Colonic mucosa (tissue), 4 donors: ENCODE results near the gene FHIT. TPM values are rescaled to one million over a fixed set of nuclear protein-coding genes. Genes with fewer than 3 reads are reported as not detected.

Experiments
- DNase-seq: peaks from one replicate; pipeline ENCODE4 v3.0.0-alpha.2; 2020
- H3K27ac ChIP-seq: fragments of 200-600 bp; one replicate; pipeline ENCODE4 v1.8.0; 2021
- H3K27me3 ChIP-seq: fragments of 200-600 bp; one replicate; pipeline ENCODE4 v1.8.0; 2021
- H3K36me3 ChIP-seq: fragments of 200-600 bp; one replicate; pipeline ENCODE4 v1.8.0; 2021
- H3K4me1 ChIP-seq: fragments of 200-600 bp; one replicate; pipeline ENCODE4 v1.8.0; 2021; ENCODE audit warnings: mild to moderate bottlenecking
- H3K4me3 ChIP-seq: fragments of 200-600 bp; one replicate; pipeline ENCODE4 v1.8.0; 2021
- H3K9ac ChIP-seq, 2 donors: one replicate each; pipeline ENCODE4 v1.7.0; 2013; ENCODE audit warnings: control low read depth in 2 of 2, low read depth in 2 of 2, low read length in 2 of 2
- H3K9me3 ChIP-seq: fragments of 200-600 bp; one replicate; pipeline ENCODE4 v1.8.0; 2021
- CTCF ChIP-seq: fragments of 200-600 bp; IDR thresholded peaks from one replicate; pipeline ENCODE4 v1.8.0; 2022; ENCODE audit warnings: antibody characterized with exemption, mild to moderate bottlenecking
- intact Hi-C: fragments of 100-400 bp; cut with DNase I; formaldehyde crosslinking; loops from one replicate; pipeline ENCODE4 v1.14.1; 2022
- total RNA-seq, 2 donors: library from RNA; stranded (reverse); fragmentation: NEBNext Ultra II Directional in 1 of 2; extraction: Animal tissue kit (Norgen Biotek cat#: 25700) in 1 of 2; gene quantifications; one replicate each; pipeline ENCODE4 v1.2.1, GENCODE V29; 2021
- donor health status: healthy.
- donor health status: DM: no; HTN: no; CAD: no.
- donor health status: DM: no; HTN: no; CAD: no.

The FHIT gene
- total RNA-seq, 2 donors from 2014 or later = 7.7 to 9.4 TPM

- Histone ChIP-seq H3K4me3 (no peak overlapping the region), H3K4me1 (no peaks in the 10 kb centered on the region), H3K9ac (no peak overlapping the region), H3K27ac (no peak overlapping the region), H3K36me3 (no peaks in the 10 kb centered on the region), H3K9me3 (no peaks in the 10 kb centered on the region), H3K27me3 (no peaks in the 10 kb centered on the region)
- intact Hi-C loops = no loop called here
- TF ChIP-seq CTCF = no peak
- DNase-seq = no peak
These were observed 864.9 kb downstream of the FHIT start for GRCh38 chr3:60386306-60386705.

- H3K36me3 ChIP-seq = no peaks in the 10 kb centered on the region
- no peak overlapping the region for H3K4me3 ChIP-seq
- no peaks in the 10 kb centered on the region for H3K9me3 ChIP-seq
- H3K27me3 ChIP-seq = no peaks in the 10 kb centered on the region
- no peaks in the 10 kb centered on the region for H3K4me1 ChIP-seq
- no peak overlapping the region for H3K27ac ChIP-seq
- DNase-seq = no peak
- TF ChIP-seq CTCF = no peak
- no peak overlapping the region for H3K9ac ChIP-seq
- intact Hi-C loops = no loop called here
These were observed 866.9 kb downstream of the FHIT start for GRCh38 chr3:60384341-60384740.

- no peak overlapping the region for H3K27ac ChIP-seq
- H3K9me3 ChIP-seq = no peaks in the 10 kb centered on the region
- intact Hi-C loops = no loop called here
- no peaks in the 10 kb centered on the region for H3K4me1 ChIP-seq
- DNase-seq = no peak
- no peak overlapping the region for H3K9ac ChIP-seq
- TF ChIP-seq CTCF = no peak
- no peak overlapping the region for H3K4me3 ChIP-seq
- no peaks in the 10 kb centered on the region for H3K27me3 ChIP-seq
- no peaks in the 10 kb centered on the region for H3K36me3 ChIP-seq
These were observed 867.9 kb downstream of the FHIT start for GRCh38 chr3:60383345-60383744.

DNA sequence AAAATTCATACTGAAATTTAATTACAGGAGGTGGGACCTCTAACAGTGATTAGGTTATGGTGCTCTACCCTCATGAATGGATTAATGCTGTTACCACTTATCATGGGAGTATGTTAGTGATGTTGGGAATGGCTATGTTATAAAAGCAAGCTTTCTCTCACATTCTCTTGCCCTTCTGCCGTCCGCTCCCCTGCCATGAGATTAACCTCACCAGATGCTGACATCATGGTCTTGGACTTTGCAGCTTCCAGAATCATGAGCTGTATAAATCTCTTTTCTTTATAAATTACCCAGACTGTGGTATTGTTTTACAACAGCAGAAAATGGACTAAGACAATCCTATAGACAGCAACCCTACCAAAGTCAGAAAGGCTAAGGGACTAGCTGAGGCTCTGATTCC lies 884.8 kb downstream of the FHIT start:
- no peak for DNase-seq

DNA sequence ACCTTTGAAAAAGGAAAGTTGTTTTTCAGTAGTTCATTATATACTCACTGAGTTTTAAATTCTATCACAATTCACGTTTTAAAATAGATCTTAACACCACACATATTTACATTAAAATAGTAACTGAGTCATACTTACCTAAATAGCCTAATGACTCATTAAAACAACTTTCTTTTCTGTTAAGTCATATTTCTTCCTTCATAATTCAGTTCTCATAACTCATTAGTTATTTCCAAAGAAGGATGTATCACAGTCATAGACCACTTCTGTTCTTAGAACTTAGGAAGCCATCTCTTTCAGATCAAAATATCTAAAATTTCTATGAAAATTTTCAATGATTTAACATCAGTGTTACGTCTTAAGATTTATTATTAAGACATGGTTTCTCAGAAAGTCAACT lies 885.9 kb downstream of the FHIT start:
- Histone ChIP-seq H3K9ac (no peak overlapping the region), H3K4me3 (no peak overlapping the region), H3K36me3 (no peaks in the 10 kb centered on the region), H3K27me3 (no peaks in the 10 kb centered on the region), H3K4me1 (no peaks in the 10 kb centered on the region), H3K9me3 (no peaks in the 10 kb centered on the region), H3K27ac (no peak overlapping the region)
- no peak for DNase-seq
- intact Hi-C loops = no loop called here
- TF ChIP-seq CTCF = no peak

More for the DNA sequence above, 884.8 kb downstream of the FHIT start:
- Histone ChIP-seq H3K27ac (no peak overlapping the region), H3K4me3 (no peak overlapping the region), H3K36me3 (no peaks in the 10 kb centered on the region), H3K4me1 (no peaks in the 10 kb centered on the region), H3K9ac (no peak overlapping the region), H3K9me3 (no peaks in the 10 kb centered on the region), H3K27me3 (no peaks in the 10 kb centered on the region)
- intact Hi-C loops = no loop called here
- no peak for TF ChIP-seq CTCF

- Histone ChIP-seq H3K9ac (no peak overlapping the region), H3K27ac (no peak overlapping the region), H3K4me1 (no peaks in the 10 kb centered on the region), H3K4me3 (no peak overlapping the region), H3K36me3 (no peaks in the 10 kb centered on the region), H3K9me3 (no peaks in the 10 kb centered on the region), H3K27me3 (no peaks in the 10 kb centered on the region)
- DNase-seq = no peak
- TF ChIP-seq CTCF = no peak
- intact Hi-C loops = no loop called here
These were observed 886.8 kb downstream of the FHIT start for GRCh38 chr3:60364475-60364874.
